Endothelial cell of umbilical vein (primary cell): ENCODE measurements around the gene CD55.

Source experiments
- CTCF ChIP-seq, 2 donors: IDR thresholded peaks; 1 replicate in 1 of 2; 2 replicates in 1 of 2; pipeline ENCODE4 v1.5.1; 2011; ENCODE audit warnings: low read length in 2 of 2, mild to moderate bottlenecking in 2 of 2, moderate library complexity in 2 of 2, control low read depth in 1 of 2, inconsistent platforms in 1 of 2, low read depth in 1 of 2; ENCODE audit not compliant: insufficient read depth in 1 of 2; ENCODE audit errors: extremely low read depth in 1 of 2
- EZH2 ChIP-seq: IDR thresholded peaks from 2 replicates; pipeline ENCODE4 v1.6.1; 2012; ENCODE audit warnings: borderline replicate concordance, low read depth, mild to moderate bottlenecking, moderate library complexity, low read length, inconsistent platforms; ENCODE audit not compliant: severe bottlenecking
- POLR2A ChIP-seq: IDR thresholded peaks from 2 replicates; pipeline ENCODE4 v1.6.1; 2012; ENCODE audit warnings: low read depth, mild to moderate bottlenecking, control low read depth, low read length
- POLR2AphosphoS5 ChIP-seq: IDR thresholded peaks from 2 replicates; pipeline ENCODE4 v1.6.1; 2012; ENCODE audit warnings: low read depth, mild to moderate bottlenecking, control low read depth, low read length, moderate library complexity; ENCODE audit not compliant: insufficient read depth

GRCh38 chr1:207279652-207280051, 41.8 kb upstream of the CD55 start:
- TF ChIP-seq EZH2, result no peak
- no peak for TF ChIP-seq CTCF (IDR thresholded peaks at IDR 0.05; ENCODE audit: extremely low read depth in 1 of 2, insufficient read depth in 1 of 2, low read depth in 1 of 2, low read length in 2 of 2)
- TF ChIP-seq POLR2AphosphoS5, result no peak
- TF ChIP-seq POLR2A, result no peak
